NCI-H748 (cell line): ENCODE data around the gene MMRN2.
"Not testable (repeated sequence)": the region's sequence is repeated elsewhere in the genome, so short reads cannot be mapped to it uniquely, and the experiment has no call there.

Experiments
- DNase-seq: peaks from one replicate; lab custom pipeline; 2025; ENCODE audit not compliant: unreplicated experiment; lab: John Stamatoyannopoulos, UW

MMRN2 gene

DNA sequence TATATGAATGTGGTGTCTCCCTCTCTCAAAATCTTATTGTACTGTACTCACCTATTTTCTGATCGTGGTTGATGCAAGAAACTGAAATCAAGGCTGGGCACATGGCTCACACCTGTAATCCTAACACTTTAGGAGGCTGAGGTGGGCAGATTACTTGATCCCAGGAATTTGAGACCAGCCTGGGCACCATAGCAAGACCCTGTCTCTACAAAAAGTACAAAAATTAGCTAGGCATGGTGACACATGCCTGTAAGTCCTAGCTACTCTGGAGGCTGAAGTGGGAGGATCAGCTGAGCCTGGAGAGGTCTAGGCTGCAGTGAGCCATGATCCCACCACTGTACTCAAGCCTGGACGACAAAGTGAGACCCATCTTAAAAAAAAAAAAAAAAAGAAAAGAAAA lies 16.0 kb downstream of the MMRN2 start:
- DNase-seq = no peak

GRCh38 chr10:86940677-86941076 lies 16.7 kb downstream of the MMRN2 start:
- DNase-seq = no peak

- not testable (repeated sequence) for DNase-seq
These were observed 17.3 kb downstream of the MMRN2 start for GRCh38 chr10:86940076-86940475.

GRCh38 chr10:86938260-86938659 lies 19.2 kb downstream of the MMRN2 start:
- no peak for DNase-seq

GRCh38 chr10:86937502-86938154 lies 19.8 kb downstream of the MMRN2 start:
- DNase-seq = no peak

DNA sequence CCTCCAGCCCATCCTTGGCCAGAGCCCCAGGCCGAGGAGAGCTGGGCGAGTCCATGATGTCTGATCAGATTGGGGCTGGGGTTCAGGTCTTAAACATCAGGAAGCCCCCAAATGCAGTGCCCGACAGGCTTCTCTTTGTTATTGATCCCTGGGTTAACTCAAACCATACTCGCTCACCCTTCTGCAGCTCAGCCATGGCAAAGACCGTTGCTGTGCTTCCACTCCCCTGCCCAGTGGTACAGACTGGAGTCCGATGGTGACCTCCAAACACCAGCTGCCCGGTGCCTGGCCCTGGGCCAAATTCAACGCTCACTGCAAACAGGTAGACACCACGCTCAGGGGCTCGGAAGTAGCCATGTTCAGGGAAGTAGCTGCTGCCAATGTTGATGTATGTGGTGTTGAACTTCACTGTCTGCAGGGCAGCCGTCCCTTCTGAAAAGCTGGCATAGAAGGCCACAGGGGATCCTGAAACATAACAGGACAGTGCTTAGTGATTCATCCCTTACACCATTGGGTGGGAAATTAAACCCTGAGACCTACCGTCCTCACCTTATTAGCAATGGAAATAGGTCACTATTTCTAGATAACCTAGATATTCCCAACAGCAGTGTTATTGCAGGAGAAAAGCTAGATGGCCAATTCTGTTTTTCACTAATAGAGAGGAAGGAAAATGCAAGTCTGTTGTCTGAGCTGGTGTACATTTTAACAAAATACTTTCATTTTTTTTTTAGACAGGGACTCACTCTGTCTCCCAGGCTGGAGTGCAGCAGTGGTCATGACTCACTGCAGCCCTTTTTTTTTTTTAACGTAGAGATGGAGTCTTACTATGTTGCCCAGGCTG lies 20.5 kb downstream of the MMRN2 start:
- peak; percentile 56 for DNase-seq

DNA sequence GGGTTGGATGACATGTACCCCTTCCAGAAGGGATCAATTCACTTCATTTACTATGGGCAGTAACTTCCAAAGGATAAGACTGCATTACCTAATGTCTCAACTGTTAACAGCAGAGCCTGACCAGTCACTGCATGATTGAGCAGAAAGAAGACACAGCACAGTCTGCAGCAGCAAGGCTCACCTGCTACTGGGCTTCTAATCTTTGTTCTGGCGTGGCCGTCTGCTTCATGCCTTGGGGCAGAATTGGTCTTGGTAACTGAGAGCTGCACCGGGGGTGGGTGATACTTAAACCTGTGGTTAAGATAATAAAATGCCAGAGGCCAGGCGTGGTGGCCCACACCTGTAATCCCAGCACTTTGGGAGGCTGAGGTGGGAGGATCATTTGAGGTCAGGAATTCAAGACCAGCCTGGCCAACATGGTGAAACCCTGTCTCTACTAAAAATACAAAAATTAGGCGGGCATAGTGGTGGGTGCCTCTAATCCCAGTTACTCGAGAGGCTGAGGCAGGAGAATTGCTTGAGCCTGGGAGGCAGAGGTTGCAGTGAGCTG lies 23.2 kb downstream of the MMRN2 start:
- DNase-seq = not testable (repeated sequence)

GRCh38 chr10:86932674-86933073 lies 24.7 kb downstream of the MMRN2 start:
- no peak for DNase-seq

DNA sequence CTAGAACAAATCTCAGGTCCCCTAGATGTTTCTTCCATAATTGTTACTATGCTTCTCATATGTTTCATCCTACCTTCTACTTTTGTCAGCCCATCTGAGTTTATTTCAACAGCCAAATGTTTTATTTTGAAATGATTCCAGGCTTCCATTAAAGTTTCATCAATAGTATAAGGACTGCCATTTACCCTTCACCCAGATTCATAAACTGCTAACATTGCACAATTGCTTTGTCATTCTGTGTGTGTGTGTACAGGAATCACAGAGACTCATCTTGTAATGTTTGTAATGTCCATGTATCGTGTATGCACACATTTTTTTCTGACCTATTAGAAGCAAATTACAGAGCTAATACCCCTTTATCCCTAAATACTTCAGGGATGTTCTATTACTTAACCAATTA lies 25.5 kb downstream of the MMRN2 start:
- DNase-seq = no peak

GRCh38 chr10:86929468-86930380 lies 27.7 kb downstream of the MMRN2 start:
- no peak for DNase-seq

- no peak for DNase-seq
These were observed 34.9 kb downstream of the MMRN2 start for GRCh38 chr10:86922553-86922961.

GRCh38 chr10:86918022-86918471 lies 39.4 kb downstream of the MMRN2 start:
- no peak for DNase-seq

DNA sequence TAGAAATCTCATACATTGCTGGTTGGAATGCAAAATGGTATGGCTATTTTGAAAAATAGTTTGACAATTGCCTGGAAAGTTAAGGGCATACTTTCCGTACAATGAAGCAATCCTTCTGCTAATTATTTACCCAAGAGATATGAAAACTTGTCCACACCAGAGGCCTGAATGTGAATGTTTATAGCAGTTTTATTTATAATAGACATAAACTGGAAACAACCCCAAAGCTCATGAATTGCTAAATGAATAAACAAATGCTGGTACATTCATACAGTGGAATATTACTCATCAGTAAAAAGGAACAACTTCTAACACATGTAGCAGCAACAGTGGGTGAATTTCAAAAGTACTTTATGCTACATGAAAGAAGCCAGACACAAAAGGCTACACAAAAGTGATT lies 42.7 kb downstream of the MMRN2 start:
- DNase-seq = no peak

DNA sequence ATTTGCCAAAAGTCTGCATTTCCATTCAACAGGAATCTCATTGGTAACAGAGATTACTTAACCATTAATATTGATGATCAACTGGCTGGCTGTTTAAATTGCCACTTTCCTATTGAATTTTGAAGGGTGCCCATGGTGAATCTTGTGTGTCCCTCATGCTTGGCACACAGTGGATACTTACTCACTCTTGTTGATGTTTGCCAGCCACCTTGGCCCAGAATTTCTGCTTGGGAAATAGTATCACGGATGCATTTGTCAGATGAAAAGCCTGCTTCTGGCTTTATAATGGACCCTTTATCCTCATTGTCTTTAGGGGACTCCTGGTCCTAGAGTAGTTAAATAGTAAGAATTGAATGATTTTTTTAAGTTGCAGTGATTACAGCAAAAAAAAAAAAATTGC lies 52.0 kb downstream of the MMRN2 start:
- no peak for DNase-seq

DNA sequence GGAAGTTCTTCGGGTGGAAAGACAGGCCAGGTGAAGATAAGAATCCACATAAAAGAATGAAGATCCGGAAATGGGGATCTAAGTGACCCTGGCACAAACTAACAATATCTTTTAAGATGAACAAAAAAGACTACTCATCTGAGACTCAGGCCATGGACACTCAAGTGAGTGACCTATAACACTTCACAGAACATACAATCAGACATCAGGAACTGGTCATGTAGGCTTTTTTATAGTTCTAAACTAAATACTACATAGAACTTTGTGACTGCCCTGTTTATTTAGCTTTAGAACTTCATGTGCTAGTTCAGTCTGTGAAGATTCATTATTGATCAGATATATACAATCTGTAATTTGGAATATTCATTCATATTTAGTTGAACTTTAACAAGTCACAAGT lies 52.8 kb downstream of the MMRN2 start:
- no peak for DNase-seq

DNA sequence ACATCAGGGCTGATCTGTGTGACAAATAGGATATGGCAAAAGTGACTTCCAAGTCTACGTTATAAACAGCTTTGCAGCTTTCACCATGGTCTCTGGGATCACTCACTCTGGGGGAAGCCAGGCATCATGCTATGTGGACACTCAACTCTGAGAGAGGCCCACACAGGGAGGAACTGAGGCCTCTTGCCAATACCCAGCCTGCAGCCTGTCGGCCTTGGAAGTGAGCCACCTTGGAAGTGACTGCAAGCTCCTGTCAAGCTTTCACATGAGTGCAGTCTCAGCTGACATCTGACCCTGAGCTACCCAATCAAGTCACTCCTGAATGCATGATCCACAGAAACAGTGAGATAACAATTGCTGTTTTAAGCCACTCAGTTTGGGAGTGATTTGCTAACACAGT lies 56.5 kb downstream of the MMRN2 start:
- DNase-seq = no peak

DNA sequence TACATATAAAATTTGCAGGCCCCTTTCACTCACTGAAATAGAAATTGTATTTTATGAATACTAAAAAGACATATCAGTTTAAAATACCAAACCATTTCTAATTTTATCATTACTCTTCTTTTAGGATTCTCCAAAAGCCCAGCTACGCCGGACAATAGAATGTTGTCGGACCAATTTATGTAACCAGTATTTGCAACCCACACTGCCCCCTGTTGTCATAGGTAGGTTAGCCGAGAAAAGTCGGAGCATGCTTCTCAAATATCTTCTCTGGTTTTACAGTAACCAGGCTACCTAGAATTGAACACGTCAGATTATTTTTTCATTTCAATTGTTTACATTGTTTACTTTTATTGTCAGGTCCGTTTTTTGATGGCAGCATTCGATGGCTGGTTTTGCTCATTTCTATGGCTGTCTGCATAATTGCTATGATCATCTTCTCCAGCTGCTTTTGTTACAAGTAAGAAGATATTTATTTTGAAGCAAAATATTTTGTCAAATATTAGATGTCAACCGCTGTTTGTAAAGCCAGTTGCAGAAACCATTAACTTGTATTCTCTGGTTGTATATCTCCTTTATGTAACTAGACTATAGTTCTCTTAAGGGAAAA lies 57.6 kb downstream of the MMRN2 start:
- peak; percentile 38 for DNase-seq

DNA sequence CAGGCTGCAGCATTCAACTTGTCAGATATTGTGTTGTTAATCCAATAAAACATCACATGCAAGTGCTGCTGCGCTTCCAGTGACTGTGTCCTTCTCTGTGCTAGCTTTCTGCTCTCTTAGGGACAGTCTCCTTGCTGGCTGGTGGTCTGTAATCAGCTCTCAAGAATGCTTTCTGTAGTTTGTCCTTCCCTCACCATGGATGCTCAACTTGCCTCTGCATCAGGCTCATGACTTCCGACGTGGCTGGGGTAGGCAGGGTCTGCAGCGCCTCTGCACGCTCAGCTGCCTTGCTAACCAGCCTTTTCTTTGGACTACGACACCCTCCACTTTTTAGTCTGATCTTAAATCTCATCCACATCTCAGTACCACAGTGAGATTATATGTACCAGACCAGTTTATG lies 58.3 kb downstream of the MMRN2 start:
- no peak for DNase-seq

- DNase-seq = no peak
These were observed 58.9 kb downstream of the MMRN2 start for GRCh38 chr10:86898511-86898910.

GRCh38 chr10:86889997-86890396 lies 67.4 kb downstream of the MMRN2 start:
- no peak for DNase-seq
